HCT116 (cell line): ENCODE data around the gene CTBP1. TPM values are rescaled to one million over a fixed set of nuclear protein-coding genes. Genes with fewer than 3 reads are reported as not detected.

Experiments used
- ATAC-seq: fragments of 200-7000 bp; cut with Tn5 transposase; 2 replicates; pipeline ENCODE4 v1.9.1; 2020; ENCODE audit warnings: mild to moderate bottlenecking, moderate library complexity
- BruUV-seq: library from RNA; stranded (reverse); fragments of 400-500 nt; replicated peaks from 2 replicates; lab custom pipeline; 2021; lab: Mats Ljungman, UMichigan
- CTCF ChIA-PET: fragments of 300-600 bp; sonication (Branson Sonifier 250); formaldehyde crosslinking; loops from one replicate; lab custom pipeline; 2021; ENCODE audit warnings: antibody characterized with exemption; lab: Charles Lee
- POLR2A ChIA-PET: fragments of 300-600, 350-600 bp; sonication (Branson Sonifier 250); formaldehyde crosslinking; loops from one replicate; lab custom pipeline; 2021; ENCODE audit warnings: antibody characterized with exemption; lab: Charles Lee
- RAD21 ChIA-PET, 2 experiments: fragments of 300-600 bp; sonication (Branson Sonifier 250); formaldehyde crosslinking; loops; one replicate each; lab custom pipeline; 2023; ENCODE audit warnings: low total read pairs in 2 of 2; ENCODE audit not compliant: uncharacterized antibody in 2 of 2, unreplicated experiment in 2 of 2, low non-redundant PET in 1 of 2; lab: Charles Lee
- DNase-seq: peaks from one replicate; pipeline ENCODE4 v3.0.0-alpha.2; 2010; ENCODE audit warnings: low read depth, low spot score
- H2AFZ ChIP-seq: fragments of 200-600 bp; shearing (Covaris generic), sonication (generic); 2 replicates; pipeline ENCODE4 v1.6.1; 2017; ENCODE audit warnings: low read depth, mixed run types, mixed read lengths, antibody characterized with exemption, low read length; ENCODE audit not compliant: poor library complexity, severe bottlenecking
- H3K27ac ChIP-seq: 2 replicates; pipeline ENCODE4 v1.5.1; 2012; ENCODE audit warnings: low read depth, low read length
- H3K27me3 ChIP-seq: fragments of 200-600 bp; sonication (generic); 2 replicates; pipeline ENCODE4 v1.6.1; 2016; ENCODE audit warnings: mixed run types, low read length, mixed read lengths; ENCODE audit not compliant: insufficient read depth
- H3K36me3 ChIP-seq, 2 experiments: fragments of 200-500 bp in 1 of 2; fragments of 200-600 bp in 1 of 2; sonication (Bioruptor generic) in 1 of 2; sonication (generic) in 1 of 2; 2 replicates each; pipeline versions ENCODE4 v1.5.1 to v1.6.1; 2014 to 2016; ENCODE audit warnings: low read length in 2 of 2, inconsistent platforms in 1 of 2, mixed read lengths in 1 of 2, mixed run types in 1 of 2; ENCODE audit not compliant: insufficient read depth in 2 of 2, control insufficient read depth in 1 of 2
- H3K4me1 ChIP-seq, 2 experiments: fragments of 200-600 bp in 1 of 2; sonication (generic) in 1 of 2; 2 replicates each; pipeline versions ENCODE4 v1.5.1 to v1.6.1; 2012 to 2017; ENCODE audit warnings: low read length in 2 of 2, inconsistent platforms in 1 of 2, mild to moderate bottlenecking in 1 of 2, mixed read lengths in 1 of 2, mixed run types in 1 of 2, moderate library complexity in 1 of 2; ENCODE audit not compliant: insufficient read depth in 2 of 2, control insufficient read depth in 1 of 2
- H3K4me2 ChIP-seq: fragments of 200-600 bp; sonication (generic); 2 replicates; pipeline ENCODE4 v1.6.1; 2017; ENCODE audit warnings: mixed run types, low read length, mixed read lengths
- H3K4me3 ChIP-seq, 2 experiments: fragments of 200-600 bp in 1 of 2; sonication (generic) in 1 of 2; replicated peaks in 1 of 2; 2 replicates each; pipeline ENCODE4 v1.5.1; 2011 to 2016; ENCODE audit warnings: low read length in 2 of 2, control low read depth in 1 of 2, low read depth in 1 of 2, mild to moderate bottlenecking in 1 of 2, mixed read lengths in 1 of 2, mixed run types in 1 of 2
- H3K79me2 ChIP-seq: fragments of 200-600 bp; sonication (generic); 2 replicates; pipeline ENCODE4 v1.6.1; 2017; ENCODE audit warnings: mild to moderate bottlenecking, mixed run types, low read length, moderate library complexity, mixed read lengths; ENCODE audit not compliant: insufficient read depth
- H3K9ac ChIP-seq: fragments of 200-600 bp; sonication (generic); 2 replicates; pipeline ENCODE4 v1.6.1; 2016; ENCODE audit warnings: low read length, mixed read lengths
- H3K9me2 ChIP-seq: fragments of 200-600 bp; sonication (generic), shearing (Covaris generic); 2 replicates; pipeline ENCODE4 v1.6.1; 2017; ENCODE audit warnings: mixed run types, mild to moderate bottlenecking, moderate library complexity; ENCODE audit not compliant: insufficient read depth
- H3K9me3 ChIP-seq, 2 experiments: fragments of 200-500 bp in 1 of 2; fragments of 200-600 bp in 1 of 2; sonication (Bioruptor generic) in 1 of 2; sonication (generic) in 1 of 2; 2 replicates each; pipeline ENCODE4 v1.6.1; 2014 to 2017; ENCODE audit warnings: low read length in 2 of 2, mixed read lengths in 2 of 2, inconsistent platforms in 1 of 2, low read depth in 1 of 2, mild to moderate bottlenecking in 1 of 2, mixed run types in 1 of 2, moderate library complexity in 1 of 2; ENCODE audit not compliant: control insufficient read depth in 1 of 2, insufficient read depth in 1 of 2
- H4K20me1 ChIP-seq: fragments of 200-600 bp; sonication (generic), shearing (Covaris generic); 2 replicates; pipeline ENCODE4 v1.6.1; 2017; ENCODE audit warnings: mixed run types, mild to moderate bottlenecking, moderate library complexity; ENCODE audit not compliant: insufficient read depth
- ATF3 ChIP-seq: IDR thresholded peaks from 2 replicates; pipeline ENCODE4 v1.6.1; 2012
- CBX3 ChIP-seq: IDR thresholded peaks from 2 replicates; pipeline ENCODE4 v1.6.1; 2012; ENCODE audit warnings: low read depth
- CEBPB ChIP-seq: IDR thresholded peaks from 2 replicates; pipeline ENCODE4 v1.6.1; 2012; ENCODE audit warnings: low read depth
- JUND ChIP-seq: IDR thresholded peaks from 2 replicates; pipeline ENCODE4 v1.6.1; 2012
- MAX ChIP-seq: IDR thresholded peaks from 2 replicates; pipeline ENCODE4 v1.6.1; 2012
- RAD21 ChIP-seq: IDR thresholded peaks from 2 replicates; pipeline ENCODE4 v1.6.1; 2012; ENCODE audit warnings: low read depth, mild to moderate bottlenecking
- SIN3A ChIP-seq: IDR thresholded peaks from 2 replicates; pipeline ENCODE4 v1.6.1; 2012; ENCODE audit warnings: low read depth
- SRF ChIP-seq: IDR thresholded peaks from 2 replicates; pipeline ENCODE4 v1.6.1; 2012; ENCODE audit warnings: low read depth
- ZBTB33 ChIP-seq: IDR thresholded peaks from 2 replicates; pipeline ENCODE4 v1.6.1; 2011; ENCODE audit warnings: mild to moderate bottlenecking, low read length, moderate library complexity; ENCODE audit not compliant: insufficient replicate concordance; ENCODE audit errors: extremely low read depth
- intact Hi-C: fragments of 100-400 bp; cut with micrococcal nuclease; formaldehyde crosslinking; loops from 2 replicates; pipeline ENCODE4 v1.10.0; 2022
- total RNA-seq: library from RNA; stranded (reverse); gene quantifications from one replicate; pipeline ENCODE4 v1.2.1, GENCODE V29; 2021; ENCODE audit not compliant: unreplicated experiment

Gene CTBP1
- total RNA-seq, 1 experiment from 2014 or later, result 175 TPM

- ChIA-PET RAD21 (no interaction called here), CTCF (no interaction called here), POLR2A (no interaction called here)
- Histone ChIP-seq H3K9me3 (no peaks in the 10 kb centered on the region), H3K27me3 (no peaks in the 10 kb centered on the region), H3K4me3 (no peak overlapping the region), H2AFZ (no peak overlapping the region), H3K4me1 (peaks cover 11 to 20% of the 10 kb centered on the region in 2 experiments), H4K20me1 (0 out of 2 replicates have a peak, but pooled peaks cover 3% of the 10 kb centered on the region), H3K79me2 (peaks cover 95% of the 10 kb centered on the region), H3K4me2 (no peak overlapping the region), H3K36me3 (peaks cover 5 to 13% of the 10 kb centered on the region in 2 experiments; a peak in 3 of 4 replicates), H3K9me2 (no peaks in the 10 kb centered on the region), H3K9ac (no peak overlapping the region), H3K27ac (no peak overlapping the region)
- intact Hi-C loops, result no loop called here
- ATAC-seq (no peak), DNase-seq (no peak)
- TF ChIP-seq SIN3A (no peak), MAX (no peak), JUND (no peak), CBX3 (no peak)
- no TSS peak for BruUV-seq
Observed at GRCh38 chr4:1295405-1296055, 46.6 kb upstream of the CTBP1 start.

DNA sequence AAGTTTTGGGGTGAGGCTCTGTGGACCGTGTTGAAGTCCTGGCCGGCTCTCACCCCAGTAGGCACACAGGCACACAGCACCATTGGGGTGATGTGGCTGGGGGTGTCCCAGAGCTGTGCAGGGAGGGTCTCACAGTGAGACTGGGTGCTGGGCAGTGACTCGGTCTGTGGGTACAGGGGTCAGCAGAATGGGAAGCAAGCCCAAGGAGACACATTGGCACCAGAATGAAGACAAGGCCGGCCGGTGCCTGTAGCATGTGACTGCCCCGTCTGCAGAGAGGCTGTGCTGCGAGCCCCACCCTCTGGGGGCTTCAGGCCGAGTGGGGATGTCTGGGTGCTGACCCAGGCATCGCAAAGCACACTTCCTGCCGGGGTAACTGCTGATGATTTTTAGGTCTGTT lies 46.0 kb upstream of the CTBP1 start:
- RAD21 ChIA-PET, result no interaction called here
- Histone ChIP-seq H3K9me3 (no peaks in the 10 kb centered on the region), H3K4me3 (no peak overlapping the region), H3K79me2 (peaks cover 95% of the 10 kb centered on the region), H3K9ac (no peak overlapping the region), H3K27me3 (no peaks in the 10 kb centered on the region), H3K36me3 (peaks cover 3 to 11% of the 10 kb centered on the region in 2 experiments; a peak in 2 of 4 replicates), H3K9me2 (no peaks in the 10 kb centered on the region), H3K27ac (no peak overlapping the region), H4K20me1 (0 out of 2 replicates have a peak, but pooled peaks cover under 1% of the 10 kb centered on the region), H3K4me2 (no peak overlapping the region), H2AFZ (no peak overlapping the region), H3K4me1 (peaks cover 11 to 20% of the 10 kb centered on the region in 2 experiments)
- BruUV-seq, result no TSS peak
- POLR2A ChIA-PET, result no interaction called here
- CTCF ChIA-PET, result no interaction called here
- DNase-seq, result no peak
- ATAC-seq, result no peak
- intact Hi-C loops, result no loop called here
- TF ChIP-seq CEBPB (no peak), SRF (no peak), ATF3 (no peak), ZBTB33 (no peak), RAD21 (no peak)
